GM15510 (cell line): ENCODE results near the gene SFTPD.

Source experiments
- POLR2A ChIP-seq: IDR thresholded peaks from 3 replicates; pipeline ENCODE4 v1.6.1; 2011; ENCODE audit warnings: borderline replicate concordance; ENCODE audit not compliant: insufficient read length; ENCODE audit errors: extremely low read depth

The SFTPD gene

GRCh38 chr10:79936625-79937615, 12.0 kb downstream of the SFTPD start:
- no peak for TF ChIP-seq POLR2A

GRCh38 chr10:79933961-79934360, 14.9 kb downstream of the SFTPD start:
- no peak for TF ChIP-seq POLR2A

GRCh38 chr10:79932841-79933379, 16.0 kb downstream of the SFTPD start:
- TF ChIP-seq POLR2A = no peak

GRCh38 chr10:79932307-79932706, 16.6 kb downstream of the SFTPD start:
- no peak for TF ChIP-seq POLR2A

- TF ChIP-seq POLR2A = no peak
These were observed 18.2 kb downstream of the SFTPD start for GRCh38 chr10:79930751-79931150.

- TF ChIP-seq POLR2A = no peak
These were observed 18.6 kb downstream of the SFTPD start for GRCh38 chr10:79930267-79930666.

- no peak for TF ChIP-seq POLR2A
These were observed 19.4 kb downstream of the SFTPD start for GRCh38 chr10:79929409-79929904.

GRCh38 chr10:79928028-79928583, 20.8 kb downstream of the SFTPD start:
- no peak for TF ChIP-seq POLR2A

- TF ChIP-seq POLR2A = no peak
These were observed 21.6 kb downstream of the SFTPD start for GRCh38 chr10:79927111-79927828.

GRCh38 chr10:79926037-79926436, 22.9 kb downstream of the SFTPD start:
- no peak for TF ChIP-seq POLR2A

GRCh38 chr10:79925614-79926013, 23.3 kb downstream of the SFTPD start:
- no peak for TF ChIP-seq POLR2A

GRCh38 chr10:79923669-79924068, 25.2 kb downstream of the SFTPD start:
- TF ChIP-seq POLR2A = no peak

- no peak for TF ChIP-seq POLR2A
These were observed 25.8 kb downstream of the SFTPD start for GRCh38 chr10:79923145-79923544.

GRCh38 chr10:79910836-79911235, 38.1 kb downstream of the SFTPD start:
- no peak for TF ChIP-seq POLR2A

GRCh38 chr10:79910344-79910743, 38.6 kb downstream of the SFTPD start:
- no peak for TF ChIP-seq POLR2A
